ENCODE results near the gene OPCML. TPM values are rescaled to one million over a fixed set of nuclear protein-coding genes. Genes with fewer than 3 reads are reported as not detected.

OPCML gene
- total RNA-seq, 1 donor from 2014 or later, result not detected

- H3K4me1 ChIP-seq, result no peaks in the 10 kb centered on the region
- H3K27ac ChIP-seq, result no peak overlapping the region
- H3K27me3 ChIP-seq, result no peaks in the 10 kb centered on the region
- no peaks in the 10 kb centered on the region for H3K36me3 ChIP-seq
- no peak for TF ChIP-seq CTCF (IDR thresholded peaks at IDR 0.05)
- H3K4me3 ChIP-seq, result no peak overlapping the region
- no peaks in the 10 kb centered on the region for H3K9me3 ChIP-seq
- intact Hi-C loops (cut with DNase I), result no loop called here
- DNase-seq (ENCODE audit: low spot score in 2 of 2), result no peak
These were observed 55.6 kb downstream of the OPCML start for GRCh38 chr11:133476570-133477250.

- no peak for TF ChIP-seq CTCF (IDR thresholded peaks at IDR 0.05)
- Histone ChIP-seq H3K9me3 (no peaks in the 10 kb centered on the region), H3K4me3 (no peak overlapping the region), H3K27me3 (no peaks in the 10 kb centered on the region), H3K36me3 (no peaks in the 10 kb centered on the region), H3K27ac (no peak overlapping the region), H3K4me1 (no peaks in the 10 kb centered on the region)
- DNase-seq (ENCODE audit: low spot score in 2 of 2), result no peak
- intact Hi-C loops (cut with DNase I), result no loop called here
These were observed 57.8 kb downstream of the OPCML start for GRCh38 chr11:133474461-133474860.

GRCh38 chr11:133467686-133468085 is 64.6 kb downstream of the OPCML start:
- no peaks in the 10 kb centered on the region for H3K27me3 ChIP-seq
- no peak for TF ChIP-seq CTCF (IDR thresholded peaks at IDR 0.05)
- no peaks in the 10 kb centered on the region for H3K9me3 ChIP-seq
- no peak for DNase-seq (ENCODE audit: low spot score in 2 of 2)
- intact Hi-C loops (cut with DNase I), result no loop called here
- no peaks in the 10 kb centered on the region for H3K4me1 ChIP-seq
- no peak overlapping the region for H3K4me3 ChIP-seq
- no peak overlapping the region for H3K27ac ChIP-seq
- H3K36me3 ChIP-seq, result no peaks in the 10 kb centered on the region

- H3K4me3 ChIP-seq, result no peak overlapping the region
- H3K4me1 ChIP-seq, result no peaks in the 10 kb centered on the region
- no peaks in the 10 kb centered on the region for H3K36me3 ChIP-seq
- DNase-seq (ENCODE audit: low spot score in 2 of 2), result no peak
- no peak for TF ChIP-seq CTCF (IDR thresholded peaks at IDR 0.05)
- intact Hi-C loops (cut with DNase I), result no loop called here
- no peaks in the 10 kb centered on the region for H3K27me3 ChIP-seq
- H3K9me3 ChIP-seq, result no peaks in the 10 kb centered on the region
- H3K27ac ChIP-seq, result no peak overlapping the region
These were observed 89.0 kb downstream of the OPCML start for GRCh38 chr11:133443206-133443747.

GRCh38 chr11:133441964-133442660 is 90.2 kb downstream of the OPCML start:
- Histone ChIP-seq H3K4me1 (no peaks in the 10 kb centered on the region), H3K27me3 (no peaks in the 10 kb centered on the region), H3K27ac (no peak overlapping the region), H3K4me3 (no peak overlapping the region), H3K9me3 (no peaks in the 10 kb centered on the region), H3K36me3 (no peaks in the 10 kb centered on the region)
- no peak for TF ChIP-seq CTCF (IDR thresholded peaks at IDR 0.05)
- DNase-seq (ENCODE audit: low spot score in 2 of 2), result no peak
- intact Hi-C loops (cut with DNase I), result no loop called here
